ENCODE results near the gene LTF. TPM values are rescaled to one million over a fixed set of nuclear protein-coding genes. Genes with fewer than 3 reads are reported as not detected.

The LTF gene
- total RNA-seq, 1 donor from 2014 or later = not detected

- TF ChIP-seq, protein P1, sequence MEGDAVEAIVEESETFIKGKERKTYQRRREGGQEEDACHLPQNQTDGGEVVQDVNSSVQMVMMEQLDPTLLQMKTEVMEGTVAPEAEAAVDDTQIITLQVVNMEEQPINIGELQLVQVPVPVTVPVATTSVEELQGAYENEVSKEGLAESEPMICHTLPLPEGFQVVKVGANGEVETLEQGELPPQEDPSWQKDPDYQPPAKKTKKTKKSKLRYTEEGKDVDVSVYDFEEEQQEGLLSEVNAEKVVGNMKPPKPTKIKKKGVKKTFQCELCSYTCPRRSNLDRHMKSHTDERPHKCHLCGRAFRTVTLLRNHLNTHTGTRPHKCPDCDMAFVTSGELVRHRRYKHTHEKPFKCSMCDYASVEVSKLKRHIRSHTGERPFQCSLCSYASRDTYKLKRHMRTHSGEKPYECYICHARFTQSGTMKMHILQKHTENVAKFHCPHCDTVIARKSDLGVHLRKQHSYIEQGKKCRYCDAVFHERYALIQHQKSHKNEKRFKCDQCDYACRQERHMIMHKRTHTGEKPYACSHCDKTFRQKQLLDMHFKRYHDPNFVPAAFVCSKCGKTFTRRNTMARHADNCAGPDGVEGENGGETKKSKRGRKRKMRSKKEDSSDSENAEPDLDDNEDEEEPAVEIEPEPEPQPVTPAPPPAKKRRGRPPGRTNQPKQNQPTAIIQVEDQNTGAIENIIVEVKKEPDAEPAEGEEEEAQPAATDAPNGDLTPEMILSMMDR (IDR thresholded peaks at IDR 0.05) = no peak
- Mint-ChIP-seq H3K9me3 (peaks cover 6% of the 10 kb centered on the region), H3K4me1 (peaks cover 3% of the 10 kb centered on the region), H3K27ac (no peak overlapping the region), H3K27me3 (peaks cover 18% of the 10 kb centered on the region), H3K36me3 (ENCODE audit: low read depth) (no peaks in the 10 kb centered on the region), H3K4me3 (no peak overlapping the region)
- ATAC-seq (ENCODE audit: low read depth) (no peak), DNase-seq (no peak)
- intact Hi-C loops (cut with micrococcal nuclease) = no loop called here
- CTCF ChIA-PET = no interaction called here
- POLR2A ChIA-PET = no interaction called here
Measured at GRCh38 chr3:46456118-46456517, 8.6 kb downstream of the LTF start.

DNA sequence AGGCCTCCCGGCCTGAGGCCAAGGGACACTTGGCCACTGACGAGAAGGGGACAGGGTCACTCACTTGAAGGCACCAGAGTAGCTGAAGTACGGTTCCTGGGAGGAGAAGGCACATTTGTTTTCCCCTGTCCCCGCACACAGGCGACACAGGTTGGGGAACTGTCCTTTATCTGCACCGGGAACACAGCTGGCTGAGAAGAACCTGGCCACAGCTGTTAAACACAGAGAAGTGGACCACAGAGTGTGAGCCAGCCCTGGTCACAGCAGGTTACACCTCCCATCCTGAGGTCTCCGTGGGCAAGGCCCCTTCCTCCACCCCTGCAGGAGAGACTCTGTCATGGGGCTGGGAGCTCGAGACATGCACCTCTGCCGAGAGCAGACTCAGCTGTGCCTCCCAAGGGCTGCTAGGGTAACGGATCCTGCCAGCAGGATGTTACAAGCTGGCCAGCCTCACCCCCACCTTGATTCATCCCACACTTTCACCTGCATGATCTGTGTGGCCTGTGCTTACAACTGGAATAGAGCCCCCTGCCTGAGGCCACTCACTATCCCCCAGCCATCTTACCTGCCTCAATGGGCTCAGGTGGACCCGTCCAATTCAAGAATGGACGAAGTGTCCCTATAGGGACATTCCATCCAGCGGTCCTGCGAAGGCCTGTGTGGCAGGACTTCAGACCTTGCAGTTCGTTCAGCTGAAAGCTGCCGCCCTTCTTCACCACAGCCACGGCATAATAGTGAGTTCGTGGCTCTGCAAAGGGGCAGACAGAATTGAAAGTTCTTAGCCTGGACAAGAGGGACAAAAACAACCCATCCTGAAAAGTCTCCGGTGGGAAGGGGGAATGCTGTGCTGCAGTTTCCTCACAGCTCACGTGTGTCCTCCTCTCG is 9.2 kb downstream of the LTF start:
- H3K36me3 Mint-ChIP-seq (ENCODE audit: low read depth) = no peaks in the 10 kb centered on the region
- H3K27me3 Mint-ChIP-seq = peaks cover 17% of the 10 kb centered on the region
- H3K4me3 Mint-ChIP-seq = no peak overlapping the region
- POLR2A ChIA-PET = no interaction called here
- peaks cover 3% of the 10 kb centered on the region for H3K4me1 Mint-ChIP-seq
- intact Hi-C loops (cut with micrococcal nuclease) = no loop called here
- CTCF ChIA-PET = no interaction called here
- H3K9me3 Mint-ChIP-seq = peaks cover 1% of the 10 kb centered on the region
- H3K27ac Mint-ChIP-seq = no peak overlapping the region
- DNase-seq (no peak), ATAC-seq (ENCODE audit: low read depth) (no peak)
- TF ChIP-seq, protein P1 (IDR thresholded peaks at IDR 0.05) = no peak

GRCh38 chr3:46454606-46455005 is 10.1 kb downstream of the LTF start:
- TF ChIP-seq, protein P1 (IDR thresholded peaks at IDR 0.05) = no peak

DNA sequence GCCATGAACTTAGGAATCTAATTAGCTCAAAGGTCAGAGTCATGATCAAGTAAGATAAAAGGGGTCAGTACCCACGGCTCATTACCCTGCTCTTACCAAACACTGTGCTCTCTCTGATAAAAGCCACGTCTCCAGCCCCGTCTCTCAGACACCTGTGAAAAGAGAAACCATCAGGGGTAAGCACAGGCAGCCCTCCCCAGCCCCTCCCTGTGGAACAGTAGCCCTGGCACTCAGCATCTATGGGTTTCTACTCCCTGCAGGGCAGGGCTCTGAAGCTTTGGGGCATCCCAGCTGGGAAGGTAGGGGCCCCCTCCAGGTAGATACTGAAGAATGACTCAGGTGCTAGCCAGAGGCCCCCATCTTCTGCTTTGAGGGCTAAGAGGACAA is 10.5 kb downstream of the LTF start:
- peaks cover 3% of the 10 kb centered on the region for H3K4me1 Mint-ChIP-seq
- no peak for DNase-seq
- intact Hi-C loops (cut with micrococcal nuclease) = no loop called here
- H3K9me3 Mint-ChIP-seq = no peaks in the 10 kb centered on the region
- no peak overlapping the region for H3K4me3 Mint-ChIP-seq
- no peaks in the 10 kb centered on the region for H3K36me3 Mint-ChIP-seq (ENCODE audit: low read depth)
- CTCF ChIA-PET = no interaction called here
- H3K27ac Mint-ChIP-seq = no peak overlapping the region
- H3K27me3 Mint-ChIP-seq = peaks cover 8% of the 10 kb centered on the region
- POLR2A ChIA-PET = no interaction called here
- ATAC-seq (ENCODE audit: low read depth) = no peak
- TF ChIP-seq, protein P1 (IDR thresholded peaks at IDR 0.05) = no peak

More at GRCh38 chr3:46454606-46455005, 10.1 kb downstream of the LTF start:
- Mint-ChIP-seq H3K36me3 (ENCODE audit: low read depth) (no peaks in the 10 kb centered on the region), H3K9me3 (no peaks in the 10 kb centered on the region), H3K4me1 (peaks cover 3% of the 10 kb centered on the region), H3K27ac (no peak overlapping the region), H3K4me3 (no peak overlapping the region), H3K27me3 (peaks cover 11% of the 10 kb centered on the region)
- POLR2A ChIA-PET = no interaction called here
- no peak for DNase-seq
- ATAC-seq (ENCODE audit: low read depth) = no peak
- CTCF ChIA-PET = no interaction called here
- intact Hi-C loops (cut with micrococcal nuclease) = no loop called here

- TF ChIP-seq, protein P1 (IDR thresholded peaks at IDR 0.05) = no peak
- Mint-ChIP-seq H3K36me3 (ENCODE audit: low read depth) (no peaks in the 10 kb centered on the region), H3K27me3 (peaks cover 10% of the 10 kb centered on the region), H3K4me1 (peaks cover 3% of the 10 kb centered on the region), H3K4me3 (no peak overlapping the region), H3K27ac (no peak overlapping the region), H3K9me3 (no peaks in the 10 kb centered on the region)
- ChIA-PET POLR2A (no interaction called here), CTCF (no interaction called here)
- ATAC-seq (ENCODE audit: low read depth) (no peak), DNase-seq (no peak)
- intact Hi-C loops (cut with micrococcal nuclease) = no loop called here
Measured at GRCh38 chr3:46453526-46454208, 11.0 kb downstream of the LTF start.

All from activated B cell treated with CpG ODN at 0.5 μM for 24 hours (primary cell).